Spleen (tissue), 7 donors: ENCODE measurements around the gene POLQ.

Source experiments
- CTCF ChIP-seq, 11 experiments: fragments of 200-600 bp in 7 of 11; fragments of 450-650 bp in 4 of 11; sonication (generic) in 4 of 11; IDR thresholded peaks in 8 of 11; conservative IDR thresholded peaks in 3 of 11; 1 replicate in 7 of 11; 2 replicates in 4 of 11; pipeline versions ENCODE4 v1.4.0 to v1.8.0; 2016 to 2021; ENCODE audit warnings: antibody characterized with exemption in 11 of 11, inconsistent platforms in 4 of 11, mild to moderate bottlenecking in 1 of 11
- POLR2A ChIP-seq, 3 donors: fragments of 450-650 bp; IDR thresholded peaks; one replicate each; pipeline ENCODE4 v1.5.1; 2017; ENCODE audit warnings: antibody characterized with exemption in 3 of 3, mild to moderate bottlenecking in 1 of 3
- POLR2AphosphoS5 ChIP-seq, 3 donors: sonication (generic); formaldehyde crosslinking; IDR thresholded peaks; one replicate each; pipeline ENCODE4 v1.5.1; 2017; ENCODE audit warnings: antibody characterized with exemption in 3 of 3
- donor health status: DM: no; HTN: no; CAD: no; lungs with moderate emphysema.
- donor health status: DM: no; HTN: no; CAD: no.
- donor health status: DM: no; HTN: no; CAD: no.

GRCh38 chr3:121545049-121545573, 677 bp downstream of the POLQ start:
- no peak for TF ChIP-seq POLR2A (IDR thresholded peaks at IDR 0.05)
- TF ChIP-seq CTCF (IDR thresholded peaks at IDR 0.05 in 8 of 11, conservative IDR thresholded peaks at IDR 0.05 in 3 of 11), result no peak
- TF ChIP-seq POLR2AphosphoS5 (IDR thresholded peaks at IDR 0.05), result no peak
